NT2/D1 (cell line): ENCODE measurements around the gene DISC1.

ENCODE experiments used
- SUZ12 ChIP-seq: IDR thresholded peaks from 2 replicates; pipeline ENCODE4 v1.6.1; 2011; ENCODE audit not compliant: insufficient read length, insufficient read depth; ENCODE audit errors: extremely low read depth
- YY1 ChIP-seq: IDR thresholded peaks from 2 replicates; pipeline ENCODE4 v1.6.1; 2011; ENCODE audit not compliant: insufficient read length, insufficient read depth

- no peak for TF ChIP-seq YY1
- TF ChIP-seq SUZ12: no peak
Observed at GRCh38 chr1:232040260-232040659, 413.7 kb downstream of the DISC1 start.
